B cell (primary cell): ENCODE results near the gene SPOCD1. TPM values are rescaled to one million over a fixed set of nuclear protein-coding genes. Genes with fewer than 3 reads are reported as not detected.

Experiments
- ATAC-seq: fragments of 200-7000 bp; cut with Tn5 transposase; one replicate; pipeline ENCODE4 v1.10.0; 2021; ENCODE audit warnings: low read depth, mild to moderate bottlenecking, moderate number of reproducible peaks, moderate library complexity
- CTCF ChIA-PET: fragments of 350-600 bp; sonication (Branson Sonifier 250); formaldehyde crosslinking; loops from one replicate; lab custom pipeline; 2021; ENCODE audit warnings: antibody characterized with exemption, inconsistent platforms; lab: Charles Lee
- POLR2A ChIA-PET: fragments of 350-600 bp; sonication (Branson Sonifier 250); formaldehyde crosslinking; loops from one replicate; lab custom pipeline; 2021; ENCODE audit warnings: antibody characterized with exemption; lab: Charles Lee
- DNase-seq: peaks from one replicate; pipeline ENCODE4 v3.0.0; 2013
- H2AFZ ChIP-seq: 2 replicates; pipeline ENCODE4 v1.6.1; 2012; ENCODE audit warnings: mild to moderate bottlenecking, low read depth, low read length; ENCODE audit not compliant: insufficient read depth, poor library complexity, severe bottlenecking
- H3K27ac ChIP-seq, 2 donors: 1 replicate in 1 of 2; 2 replicates in 1 of 2; pipeline ENCODE4 v1.5.1; 2012 to 2013; ENCODE audit warnings: low read length in 2 of 2, mild to moderate bottlenecking in 2 of 2, moderate library complexity in 1 of 2
- H3K27me3 ChIP-seq, 4 experiments: fragments of 200-600 bp in 1 of 4; sonication (generic) in 1 of 4; replicated peaks in 1 of 4; 1 replicate in 2 of 4; 2 replicates in 2 of 4; pipeline versions ENCODE4 v1.6.1 to v1.7.0; 2013 to 2016; ENCODE audit warnings: low read length in 3 of 4, mild to moderate bottlenecking in 2 of 4, mixed read lengths in 1 of 4, moderate library complexity in 1 of 4; ENCODE audit not compliant: insufficient read depth in 4 of 4, control insufficient read depth in 3 of 4; ENCODE audit errors: control extremely low read depth in 1 of 4
- H3K36me3 ChIP-seq, 2 experiments: replicated peaks in 1 of 2; 1 replicate in 1 of 2; 2 replicates in 1 of 2; pipeline versions ENCODE4 v1.6.1 to v1.7.1; 2013; ENCODE audit warnings: low read length in 1 of 2; ENCODE audit not compliant: insufficient read depth in 2 of 2, control insufficient read depth in 1 of 2; ENCODE audit errors: control extremely low read depth in 1 of 2, extremely low read depth in 1 of 2
- H3K4me1 ChIP-seq, 2 donors: fragments of 200-600 bp in 1 of 2; sonication (generic) in 1 of 2; 1 replicate in 1 of 2; 2 replicates in 1 of 2; pipeline versions ENCODE4 v1.5.1 to v1.6.1; 2013 to 2017; ENCODE audit warnings: low read length in 2 of 2; ENCODE audit not compliant: control insufficient read depth in 2 of 2, insufficient read depth in 2 of 2
- H3K4me2 ChIP-seq: replicated peaks from 2 replicates; pipeline ENCODE3; 2012; ENCODE audit warnings: mild to moderate bottlenecking, low read depth, low read length; ENCODE audit not compliant: poor library complexity, severe bottlenecking
- H3K4me3 ChIP-seq, 5 experiments: fragments of 200-600 bp in 1 of 5; sonication (generic) in 1 of 5; 1 replicate in 3 of 5; 2 replicates in 2 of 5; pipeline versions ENCODE4 v1.5.1 to v1.7.0; 2011 to 2016; ENCODE audit warnings: low read length in 4 of 5, mild to moderate bottlenecking in 4 of 5, low read depth in 2 of 5, control low read depth in 1 of 5, moderate library complexity in 1 of 5; ENCODE audit not compliant: insufficient read depth in 1 of 5; ENCODE audit errors: control extremely low read depth in 1 of 5, extremely low read depth in 1 of 5
- H3K79me2 ChIP-seq: fragments of 200-600 bp; sonication (generic); one replicate; pipeline ENCODE4 v1.6.0; 2016; ENCODE audit warnings: low read length; ENCODE audit not compliant: control insufficient read depth, insufficient read depth
- H3K9ac ChIP-seq: fragments of 200-600 bp; sonication (generic); 2 replicates; pipeline ENCODE4 v1.6.1; 2017; ENCODE audit warnings: mild to moderate bottlenecking, low read length, moderate library complexity
- H3K9me3 ChIP-seq, 3 donors: one replicate each; pipeline versions ENCODE4 v1.6.1 to v1.7.1; 2013; ENCODE audit warnings: low read length in 2 of 3; ENCODE audit not compliant: control insufficient read depth in 2 of 3, insufficient read depth in 1 of 3; ENCODE audit errors: control extremely low read depth in 1 of 3
- H4K20me1 ChIP-seq: 2 replicates; pipeline ENCODE4 v1.6.0; 2012; ENCODE audit warnings: mild to moderate bottlenecking, low read length; ENCODE audit not compliant: insufficient read depth, control insufficient read depth, poor library complexity, severe bottlenecking
- H3K27ac Mint-ChIP-seq: one replicate; pipeline ENCODE4 v1.8.0; 2021; ENCODE audit warnings: mixed read lengths
- H3K27me3 Mint-ChIP-seq: one replicate; pipeline ENCODE4 v1.8.0; 2021; ENCODE audit warnings: mixed read lengths
- H3K4me1 Mint-ChIP-seq: one replicate; pipeline ENCODE4 v1.8.0; 2021; ENCODE audit warnings: mixed read lengths
- H3K4me3 Mint-ChIP-seq: one replicate; pipeline ENCODE4 v1.8.0; 2021; ENCODE audit warnings: mixed read lengths
- H3K9me3 Mint-ChIP-seq: one replicate; pipeline ENCODE4 v1.8.0; 2022; ENCODE audit warnings: mixed read lengths; ENCODE audit not compliant: insufficient read depth
- CTCF ChIP-seq: fragments of 200-600 bp; IDR thresholded peaks from one replicate; pipeline ENCODE4 v1.8.0; 2022; ENCODE audit warnings: antibody characterized with exemption, mild to moderate bottlenecking
- EZH2 ChIP-seq: IDR thresholded peaks from 2 replicates; pipeline ENCODE4 v1.6.1; 2012; ENCODE audit warnings: borderline replicate concordance, low read depth, mild to moderate bottlenecking, moderate library complexity, low read length; ENCODE audit not compliant: insufficient read depth, poor library complexity, severe bottlenecking
- WGBS: methylation state at CpG from one replicate; pipeline ENCODE4 v1.1.5; 2013; ENCODE audit warnings: missing lambda C conversion rate; ENCODE audit not compliant: insufficient coverage; 5-methylcytosine and 5-hydroxymethylcytosine counted together
- intact Hi-C: fragments of 100-400 bp; cut with micrococcal nuclease; formaldehyde crosslinking; loops from one replicate; pipeline ENCODE4 v1.10.0; 2022
- polyA plus RNA-seq: library from polyadenylated mRNA; depleted of rRNA; stranded (reverse); fragments of >200 nt; gene quantifications from 2 replicates; pipeline ENCODE4 v1.2.3, GENCODE V29; 2012
- total RNA-seq, 2 donors: library from RNA; stranded (reverse); fragments of 120-200 nt in 1 of 2; gene quantifications; 1 replicate in 1 of 2; 2 replicates in 1 of 2; pipeline versions ENCODE4 v1.2.3 to v1.2.4, GENCODE V29; 2013 to 2022

Gene SPOCD1
- total and polyA plus RNA-seq, 2 donors (not counting 1 experiment from before 2014, with no cell fraction given): not detected

GRCh38 chr1:31791131-31791858, 24.5 kb downstream of the SPOCD1 start:
- Histone ChIP-seq H3K9me3 (no peaks in the 10 kb centered on the region), H2AFZ (no peak overlapping the region), H3K27ac (no peak overlapping the region), H3K4me3 (no peak overlapping the region), H3K36me3 (no peaks in the 10 kb centered on the region), H3K4me2 (no peak overlapping the region), H3K9ac (no peak overlapping the region), H3K4me1 (peaks cover 9 to 17% of the 10 kb centered on the region in 2 donors), H3K79me2 (no peaks in the 10 kb centered on the region), H3K27me3 (peaks cover 0 to 9% (median 3%) of the 10 kb centered on the region in 4 experiments), H4K20me1 (no peaks in the 10 kb centered on the region)
- CTCF ChIA-PET: interaction anchor here (0.9 to 9.5 kb wide), 10 partner anchors 11 to 619 kb away, joined by 3 to 199 read pairs (median 6); partner anchors contain the start of gene ADGRB2
- Mint-ChIP-seq H3K27ac (no peak overlapping the region), H3K27me3 (peaks cover 9% of the 10 kb centered on the region), H3K9me3 (no peaks in the 10 kb centered on the region), H3K4me1 (peaks cover 17% of the 10 kb centered on the region), H3K4me3 (no peak overlapping the region)
- POLR2A ChIA-PET: no interaction called here
- WGBS: 89% methylated on average over 9 of the region's 13 CpGs
- DNase-seq (no peak), ATAC-seq (no peak)
- TF ChIP-seq CTCF: no peak
- TF ChIP-seq EZH2: no peak
- intact Hi-C loops: no loop called here

- CTCF ChIA-PET: interaction anchor here (0.9 to 9.5 kb wide), 13 partner anchors 11 to 620 kb away, joined by 3 to 199 read pairs (median 5); partner anchors contain the start of gene ADGRB2
- WGBS: 91% methylated on average over 10 of the region's 11 CpGs
- peaks cover 14 to 22% of the 10 kb centered on the region in 2 donors for H3K4me1 ChIP-seq
- Mint-ChIP-seq H3K9me3 (no peaks in the 10 kb centered on the region), H3K27ac (no peak overlapping the region), H3K4me1 (peaks cover 23% of the 10 kb centered on the region), H3K27me3 (peaks cover 7% of the 10 kb centered on the region), H3K4me3 (no peak overlapping the region)
- ATAC-seq (no peak), DNase-seq (no peak)
- H4K20me1 ChIP-seq: no peaks in the 10 kb centered on the region
- H3K4me3 ChIP-seq: no peak overlapping the region
- TF ChIP-seq EZH2 (no peak), CTCF (no peak)
- no peak overlapping the region for H3K27ac ChIP-seq
- no peak overlapping the region for H3K4me2 ChIP-seq
- no peaks in the 10 kb centered on the region for H3K36me3 ChIP-seq
- POLR2A ChIA-PET: no interaction called here
- no peak overlapping the region for H3K9ac ChIP-seq
- intact Hi-C loops: no loop called here
- H2AFZ ChIP-seq: no peak overlapping the region
- no peaks in the 10 kb centered on the region for H3K79me2 ChIP-seq
- H3K9me3 ChIP-seq: no peaks in the 10 kb centered on the region
- peaks cover 0 to 5% (median 0%) of the 10 kb centered on the region in 4 experiments for H3K27me3 ChIP-seq
Measured at GRCh38 chr1:31790641-31791091, 25.2 kb downstream of the SPOCD1 start.
